KMS-11 (cell line): ENCODE measurements around the gene RNF225.
"Not testable (repeated sequence)": the region's sequence is repeated elsewhere in the genome, so short reads cannot be mapped to it uniquely, and the experiment has no call there.

Experiments
- H2AFZ ChIP-seq: fragments of 200-600 bp; sonication (generic); 2 replicates; pipeline ENCODE4 v1.6.1; 2016; ENCODE audit warnings: antibody characterized with exemption, mixed run types, low read depth
- H3K27ac ChIP-seq: fragments of 200-600 bp; sonication (generic); 2 replicates; pipeline ENCODE4 v1.6.1; 2016; ENCODE audit warnings: mild to moderate bottlenecking, mixed run types
- H3K27me3 ChIP-seq: fragments of 200-600 bp; sonication (generic); 2 replicates; pipeline ENCODE4 v1.6.1; 2017; ENCODE audit warnings: mild to moderate bottlenecking, low read depth, mixed run types, moderate library complexity; ENCODE audit not compliant: insufficient read depth
- H3K36me3 ChIP-seq: fragments of 200-600 bp; sonication (generic); 2 replicates; pipeline ENCODE4 v1.6.1; 2017; ENCODE audit warnings: mild to moderate bottlenecking, mixed run types; ENCODE audit not compliant: insufficient read depth
- H3K4me1 ChIP-seq: fragments of 200-600 bp; sonication (generic); 2 replicates; pipeline ENCODE4 v1.6.1; 2016; ENCODE audit warnings: mild to moderate bottlenecking, low read depth, mixed run types; ENCODE audit not compliant: poor library complexity, severe bottlenecking
- H3K4me2 ChIP-seq: fragments of 200-600 bp; sonication (generic); 2 replicates; pipeline ENCODE4 v1.7.0; 2016; ENCODE audit warnings: mild to moderate bottlenecking, mixed run types
- H3K4me3 ChIP-seq: fragments of 200-600 bp; sonication (generic); IDR thresholded peaks from 2 replicates; pipeline ENCODE4 v1.6.1; 2017; ENCODE audit warnings: low read depth, low read length, mixed read lengths; ENCODE audit not compliant: insufficient read depth
- H3K79me2 ChIP-seq: fragments of 200-600 bp; sonication (generic); 2 replicates; pipeline ENCODE4 v1.6.1; 2016; ENCODE audit warnings: low read depth, mixed run types; ENCODE audit not compliant: insufficient read depth
- H3K9ac ChIP-seq: fragments of 200-600 bp; sonication (generic); 2 replicates; pipeline ENCODE4 v1.6.1; 2016; ENCODE audit warnings: mild to moderate bottlenecking, mixed run types
- H4K20me1 ChIP-seq: fragments of 200-600 bp; sonication (generic); 2 replicates; pipeline ENCODE4 v1.6.1; 2016; ENCODE audit warnings: mild to moderate bottlenecking, mixed run types; ENCODE audit not compliant: insufficient read depth
- TF ChIP-seq, protein P1 (sequence below): fragments of 200-600 bp; sonication (generic); conservative IDR thresholded peaks from 2 replicates; pipeline ENCODE4 v1.6.1; 2017; ENCODE audit warnings: low read depth, mild to moderate bottlenecking, antibody characterized with exemption, low read length, moderate library complexity, mixed read lengths

Gene RNF225

DNA sequence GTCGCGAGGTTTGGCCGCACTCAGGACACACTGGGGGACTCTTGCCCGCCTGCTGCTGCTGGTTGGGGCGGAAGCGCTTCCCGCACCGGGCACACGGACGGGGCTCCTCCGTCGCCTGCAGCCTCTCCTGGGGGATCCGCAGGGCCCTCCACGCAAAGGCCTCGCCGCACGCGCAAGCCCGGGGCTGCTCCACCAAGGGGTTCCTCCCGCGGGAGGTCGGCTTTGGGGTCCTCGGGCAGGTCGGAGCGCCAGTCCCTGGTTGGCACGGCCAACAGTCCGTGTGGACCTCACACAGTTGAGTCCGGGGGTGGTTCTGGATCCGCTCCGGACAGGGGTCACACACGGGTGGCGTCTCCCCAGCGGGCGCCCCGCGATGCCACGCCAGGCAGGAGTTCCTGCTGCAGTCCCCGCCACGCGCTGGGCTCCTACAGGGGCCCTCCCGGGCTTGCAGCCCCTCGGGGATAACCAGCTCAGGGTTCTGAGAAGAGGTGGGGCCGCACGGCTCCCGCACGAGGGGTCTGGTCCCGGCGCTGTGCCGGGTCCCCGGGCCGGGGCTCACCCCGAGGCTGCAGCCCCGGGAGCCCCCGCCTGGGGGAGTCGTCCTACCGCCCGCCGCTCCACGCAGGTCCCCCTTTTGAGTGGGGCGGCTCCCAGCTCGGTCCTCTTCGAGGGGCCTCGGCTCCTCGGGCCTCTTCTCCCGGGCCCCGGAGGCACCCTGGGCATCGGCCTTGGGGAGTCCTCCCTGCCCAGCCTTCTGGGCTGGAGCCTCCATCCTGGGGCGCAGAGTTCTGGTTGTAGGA lies 26.7 kb upstream of the RNF225 start:
- Histone ChIP-seq H3K27ac (no peak overlapping the region), H2AFZ (no peak overlapping the region), H3K27me3 (no peaks in the 10 kb centered on the region; the same call in 1 of the 2 replicates), H3K4me2 (no peak overlapping the region), H3K4me1 (no peaks in the 10 kb centered on the region), H3K9ac (no peak overlapping the region), H3K79me2 (no peaks in the 10 kb centered on the region), H4K20me1 (no peaks in the 10 kb centered on the region), H3K4me3 (no peak overlapping the region), H3K36me3 (no peaks in the 10 kb centered on the region)
- TF ChIP-seq, protein P1, sequence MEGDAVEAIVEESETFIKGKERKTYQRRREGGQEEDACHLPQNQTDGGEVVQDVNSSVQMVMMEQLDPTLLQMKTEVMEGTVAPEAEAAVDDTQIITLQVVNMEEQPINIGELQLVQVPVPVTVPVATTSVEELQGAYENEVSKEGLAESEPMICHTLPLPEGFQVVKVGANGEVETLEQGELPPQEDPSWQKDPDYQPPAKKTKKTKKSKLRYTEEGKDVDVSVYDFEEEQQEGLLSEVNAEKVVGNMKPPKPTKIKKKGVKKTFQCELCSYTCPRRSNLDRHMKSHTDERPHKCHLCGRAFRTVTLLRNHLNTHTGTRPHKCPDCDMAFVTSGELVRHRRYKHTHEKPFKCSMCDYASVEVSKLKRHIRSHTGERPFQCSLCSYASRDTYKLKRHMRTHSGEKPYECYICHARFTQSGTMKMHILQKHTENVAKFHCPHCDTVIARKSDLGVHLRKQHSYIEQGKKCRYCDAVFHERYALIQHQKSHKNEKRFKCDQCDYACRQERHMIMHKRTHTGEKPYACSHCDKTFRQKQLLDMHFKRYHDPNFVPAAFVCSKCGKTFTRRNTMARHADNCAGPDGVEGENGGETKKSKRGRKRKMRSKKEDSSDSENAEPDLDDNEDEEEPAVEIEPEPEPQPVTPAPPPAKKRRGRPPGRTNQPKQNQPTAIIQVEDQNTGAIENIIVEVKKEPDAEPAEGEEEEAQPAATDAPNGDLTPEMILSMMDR, result no peak

DNA sequence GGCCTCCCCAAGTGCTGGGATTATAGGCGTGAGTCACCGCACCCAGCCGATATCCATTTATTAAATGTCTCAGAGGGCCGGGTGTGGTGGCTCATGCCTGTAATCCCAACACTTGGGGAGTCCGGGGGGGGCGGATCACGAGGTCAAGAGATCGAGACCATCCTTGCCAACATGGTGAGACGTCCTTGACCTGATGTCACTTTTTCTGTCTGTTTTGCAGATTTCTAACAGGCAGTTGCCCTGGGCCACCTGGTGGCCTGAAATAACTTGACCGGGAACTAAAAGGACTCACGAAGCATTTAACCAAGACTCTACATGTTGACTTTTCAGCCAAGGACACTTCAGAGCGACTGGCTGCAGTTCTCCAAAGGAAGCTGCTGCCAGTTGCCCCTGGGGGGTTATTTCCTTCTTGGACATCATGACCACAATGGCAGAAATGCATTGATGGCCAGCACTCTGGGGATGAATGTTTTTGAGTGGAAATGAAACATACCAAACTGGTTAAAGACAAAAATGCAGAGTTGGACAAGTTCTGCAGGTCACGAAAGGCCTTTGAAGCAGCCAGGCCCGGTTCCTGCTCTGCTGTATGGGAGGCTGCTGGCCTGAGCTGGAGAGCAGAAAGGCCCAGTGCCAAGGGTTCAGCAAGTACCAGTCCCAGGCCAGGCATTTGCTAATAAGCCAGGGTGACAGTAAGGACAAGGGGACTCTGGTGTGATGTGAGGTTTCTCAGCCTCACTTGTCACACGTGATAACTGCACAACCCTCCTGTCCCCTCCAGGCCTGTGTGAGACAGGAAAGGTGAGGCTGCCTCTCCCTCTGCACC lies 22.9 kb upstream of the RNF225 start:
- no peaks in the 10 kb centered on the region for H4K20me1 ChIP-seq
- no peaks in the 10 kb centered on the region for H3K4me1 ChIP-seq
- no peak overlapping the region for H3K9ac ChIP-seq
- no peaks in the 10 kb centered on the region for H3K36me3 ChIP-seq
- no peaks in the 10 kb centered on the region; the same call in 1 of the 2 replicates for H3K27me3 ChIP-seq
- no peak overlapping the region for H3K27ac ChIP-seq
- TF ChIP-seq, protein P1, result no peak
- H3K79me2 ChIP-seq, result no peaks in the 10 kb centered on the region
- no peak overlapping the region for H2AFZ ChIP-seq
- H3K4me2 ChIP-seq, result no peak overlapping the region
- no peak overlapping the region for H3K4me3 ChIP-seq

DNA sequence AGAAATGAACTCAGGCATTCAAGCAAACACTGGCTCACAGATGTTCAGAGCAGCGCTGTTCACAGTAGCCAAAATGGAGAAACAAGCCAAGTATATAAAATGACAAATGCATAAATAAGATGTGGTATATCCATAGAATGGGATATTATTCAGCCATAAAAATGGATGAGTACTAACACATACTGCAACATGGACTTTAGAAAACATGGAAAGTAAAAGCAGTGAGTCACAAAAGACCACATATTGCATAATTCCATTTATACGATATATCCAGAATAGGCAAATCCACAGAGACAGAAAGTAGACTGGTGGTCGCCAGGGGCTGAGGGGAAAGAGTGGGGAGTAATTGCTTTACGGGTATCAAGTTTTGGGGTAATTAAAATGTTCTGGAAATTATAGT lies 21.3 kb upstream of the RNF225 start:
- Histone ChIP-seq H3K4me1 (no peaks in the 10 kb centered on the region), H3K4me3 (no peak overlapping the region), H3K27me3 (no peaks in the 10 kb centered on the region; the same call in 1 of the 2 replicates), H3K79me2 (no peaks in the 10 kb centered on the region), H3K27ac (no peak overlapping the region), H3K4me2 (no peak overlapping the region), H4K20me1 (no peaks in the 10 kb centered on the region), H3K9ac (no peak overlapping the region), H2AFZ (no peak overlapping the region), H3K36me3 (no peaks in the 10 kb centered on the region)
- TF ChIP-seq, protein P1, result no peak

DNA sequence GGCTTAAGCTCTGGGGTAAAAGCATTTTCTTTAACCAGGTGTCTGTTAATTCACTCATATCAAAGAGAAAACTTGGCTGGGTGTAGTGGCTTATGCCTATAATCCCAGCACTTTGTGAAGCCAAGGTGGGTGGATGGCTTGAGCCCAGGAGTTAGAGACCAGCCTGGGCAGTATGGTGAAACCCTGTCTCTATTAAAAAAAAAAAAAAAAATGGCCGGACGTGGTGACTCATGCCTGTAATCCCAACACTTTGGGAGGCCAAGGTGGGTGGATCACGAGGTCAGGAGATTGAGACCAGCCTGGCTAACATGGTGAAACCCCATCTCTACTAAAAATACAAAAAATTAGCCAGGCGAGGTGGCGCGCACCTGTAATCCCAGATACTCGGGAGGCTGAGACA lies 18.7 kb upstream of the RNF225 start:
- not testable (repeated sequence) for H3K27ac ChIP-seq, H3K36me3 ChIP-seq

More for the DNA sequence above, 18.7 kb upstream of the RNF225 start:
- not testable (repeated sequence) for H3K79me2 ChIP-seq, H3K27me3 ChIP-seq, H3K9ac ChIP-seq, H2AFZ ChIP-seq, H4K20me1 ChIP-seq, H3K4me1 ChIP-seq, H3K4me2 ChIP-seq, H3K4me3 ChIP-seq
